HPDE6-E6E7 (cell line): ENCODE data around the gene MACROD2.

Source experiments
- DNase-seq: peaks from one replicate; pipeline ENCODE4 v3.0.0; 2011; ENCODE audit warnings: missing footprints; ENCODE audit errors: extremely low spot score

The MACROD2 gene

GRCh38 chr20:15265581-15266309, 1270.4 kb downstream of the MACROD2 start:
- no peak for DNase-seq

- no peak for DNase-seq
These were observed 1272.6 kb downstream of the MACROD2 start for GRCh38 chr20:15267935-15268334.

- peak; percentile 22 for DNase-seq
These were observed 1282.7 kb downstream of the MACROD2 start for GRCh38 chr20:15278041-15278440.

GRCh38 chr20:15287329-15287728, 1292.0 kb downstream of the MACROD2 start:
- no peak for DNase-seq

GRCh38 chr20:15288106-15288505, 1292.8 kb downstream of the MACROD2 start:
- DNase-seq: no peak

- DNase-seq: no peak
These were observed 1294.0 kb downstream of the MACROD2 start for GRCh38 chr20:15289337-15289736.

GRCh38 chr20:15292405-15292804, 1297.1 kb downstream of the MACROD2 start:
- DNase-seq: no peak

GRCh38 chr20:15296422-15296821, 1301.1 kb downstream of the MACROD2 start:
- no peak for DNase-seq

GRCh38 chr20:15297059-15297875, 1302.0 kb downstream of the MACROD2 start:
- DNase-seq: peak; percentile 48

- no peak for DNase-seq
These were observed 1306.8 kb downstream of the MACROD2 start for GRCh38 chr20:15302075-15302474.

- DNase-seq: peak; percentile 11
These were observed 1315.0 kb downstream of the MACROD2 start for GRCh38 chr20:15310361-15310760.

GRCh38 chr20:15316556-15316955, 1321.2 kb downstream of the MACROD2 start:
- DNase-seq: no peak

- no peak for DNase-seq
These were observed 1322.4 kb downstream of the MACROD2 start for GRCh38 chr20:15317546-15318232.

- DNase-seq: no peak
These were observed 1323.4 kb downstream of the MACROD2 start for GRCh38 chr20:15318682-15319081.

GRCh38 chr20:15319439-15319838, 1324.1 kb downstream of the MACROD2 start:
- no peak for DNase-seq

GRCh38 chr20:15320941-15321340, 1325.6 kb downstream of the MACROD2 start:
- no peak for DNase-seq

- DNase-seq: no peak
These were observed 1331.8 kb downstream of the MACROD2 start for GRCh38 chr20:15327123-15327522.

GRCh38 chr20:15328084-15328483, 1332.8 kb downstream of the MACROD2 start:
- DNase-seq: no peak

GRCh38 chr20:15332711-15333160, 1337.4 kb downstream of the MACROD2 start:
- DNase-seq: no peak

- DNase-seq: no peak
These were observed 1337.9 kb downstream of the MACROD2 start for GRCh38 chr20:15333170-15333569.

GRCh38 chr20:15336011-15336410, 1340.7 kb downstream of the MACROD2 start:
- DNase-seq: no peak

- DNase-seq: no peak
These were observed 1341.2 kb downstream of the MACROD2 start for GRCh38 chr20:15336536-15336935.
